A549 (cell line): ENCODE measurements around the gene PIK3R2. TPM values are rescaled to one million over a fixed set of nuclear protein-coding genes. Genes with fewer than 3 reads are reported as not detected.

ENCODE experiments used
- ATAC-seq, 2 experiments: fragments of 200-7000 bp in 1 of 2; fragments of >200 bp in 1 of 2; cut with Nextera tagmentation in 1 of 2; cut with Tn5 transposase in 1 of 2; 3 replicates each; pipeline versions ENCODE4 v1.8.0 to v1.9.1; 2018 to 2020; ENCODE audit warnings: mild to moderate bottlenecking in 1 of 2, moderate library complexity in 1 of 2
- CTCF ChIA-PET: fragments of 300-600 bp; sonication (Branson Sonifier 250); formaldehyde crosslinking; extraction: SDS; loops from one replicate; lab custom pipeline; 2021; ENCODE audit warnings: antibody characterized with exemption, inconsistent platforms; lab: Yijun Ruan, JAX
- POLR2A ChIA-PET: fragments of 350-600 bp; formaldehyde crosslinking; extraction: SDS; loops from one replicate; lab custom pipeline; 2021; ENCODE audit warnings: antibody characterized with exemption, inconsistent platforms; lab: Yijun Ruan, JAX
- DNase-seq, 2 experiments: peaks; one replicate each; pipeline versions ENCODE4 v3.0.0 to v3.0.0-alpha.2; 2011 to 2016; ENCODE audit warnings: low read depth in 1 of 2, low spot score in 1 of 2
- FAIRE-seq: peaks from 2 replicates; lab custom pipeline; 2011; peaks lifted over from hg19 to GRCh38; lab: Jason Lieb, UNC
- H3K27ac ChIP-seq, 2 experiments: fragments of >200 bp; sonication (Bioruptor Twin); formaldehyde crosslinking; 3 replicates each; pipeline ENCODE4 v1.5.1; 2016 to 2017
- H3K4me1 ChIP-seq: fragments of >200 bp; sonication (Bioruptor Twin); formaldehyde crosslinking; 3 replicates; pipeline ENCODE4 v1.6.1; 2016
- H3K4me2 ChIP-seq: fragments of >200 bp; sonication (Bioruptor Twin); formaldehyde crosslinking; 3 replicates; pipeline ENCODE4 v1.6.1; 2016
- H3K4me3 ChIP-seq: fragments of >200 bp; sonication (Bioruptor Twin); formaldehyde crosslinking; 3 replicates; pipeline ENCODE4 v1.5.1; 2016
- H3K9me3 ChIP-seq: fragments of >200 bp; sonication (Bioruptor Twin); formaldehyde crosslinking; 3 replicates; pipeline ENCODE4 v1.6.1; 2016
- CHD2 ChIP-seq: fragments of 150-350 bp; IDR thresholded peaks from 2 replicates; pipeline ENCODE4 v1.6.1; 2014; ENCODE audit warnings: low read length; ENCODE audit not compliant: partially characterized antibody
- CHD4 ChIP-seq: fragments of 200-600 bp; sonication (generic); IDR thresholded peaks from 2 replicates; pipeline ENCODE4 v1.6.1; 2016; ENCODE audit warnings: antibody characterized with exemption, mild to moderate bottlenecking, borderline replicate concordance
- EHMT2 ChIP-seq: fragments of 200-600 bp; sonication (generic); IDR thresholded peaks from 2 replicates; pipeline ENCODE4 v1.6.1; 2016; ENCODE audit warnings: antibody characterized with exemption, low read depth, mild to moderate bottlenecking, moderate library complexity
- EP300 ChIP-seq, 2 experiments: fragments of >200 bp; sonication (Bioruptor Twin); formaldehyde crosslinking; IDR thresholded peaks; 2 replicates in 1 of 2; 3 replicates in 1 of 2; pipeline ENCODE4 v1.6.1; 2016 to 2017
- NFE2L2 ChIP-seq: fragments of 150-350 bp; conservative IDR thresholded peaks from 2 replicates; pipeline ENCODE4 v1.6.1; 2014; ENCODE audit warnings: low read length
- NR3C1 ChIP-seq: fragments of >200 bp; sonication (Bioruptor Twin); formaldehyde crosslinking; IDR thresholded peaks from 3 replicates; pipeline ENCODE4 v1.6.1; 2017
- PHF8 ChIP-seq: fragments of 200-600 bp; sonication (generic); IDR thresholded peaks from 2 replicates; pipeline ENCODE4 v1.6.1; 2016; ENCODE audit warnings: low read depth, mild to moderate bottlenecking, antibody characterized with exemption, moderate library complexity, borderline replicate concordance
- RARB ChIP-seq: fragments of 250-450 bp; sonication (Bioruptor Pico); IDR thresholded peaks from 2 replicates; pipeline ENCODE4 v1.8.0; 2021; ENCODE audit warnings: mild to moderate bottlenecking, moderate library complexity
- RNF2 ChIP-seq: fragments of 200-600 bp; sonication (generic); IDR thresholded peaks from 2 replicates; pipeline ENCODE4 v1.6.1; 2016; ENCODE audit warnings: low read depth, mild to moderate bottlenecking, antibody characterized with exemption, moderate library complexity, borderline replicate concordance
- ZC3H11A ChIP-seq: fragments of 450-650 bp; IDR thresholded peaks from 2 replicates; pipeline ENCODE4 v1.6.1; 2014; ENCODE audit warnings: antibody characterized with exemption, mild to moderate bottlenecking
- ZNF302 ChIP-seq: fragments of 250-450 bp; sonication (Bioruptor Pico); IDR thresholded peaks from 2 replicates; pipeline ENCODE4 v1.9.0; 2021; ENCODE audit warnings: inconsistent platforms, mild to moderate bottlenecking, moderate library complexity
- WGBS: methylation state at CpG from one replicate; pipeline ENCODE4 v1.1.6; 2017; ENCODE audit errors: missing lambda C conversion rate; 5-methylcytosine and 5-hydroxymethylcytosine counted together
- polyA plus RNA-seq, 4 experiments: library from polyadenylated mRNA; depleted of rRNA in 3 of 4; stranded (reverse); fragments of >200 nt; fragmentation: RNase III in 1 of 4; extraction: RNeasy Plus Mini Kit Qiagen cat#74134 plus additional on column Dnase treatment in 1 of 4; gene quantifications; 2 replicates in 3 of 4; 3 replicates in 1 of 4; pipeline ENCODE4 v1.2.3, GENCODE V29; 2011 to 2017
- TF ChIP-seq, protein P1 (sequence below): fragments of >200 bp; sonication (Bioruptor Twin); formaldehyde crosslinking; IDR thresholded peaks from 2 replicates; pipeline ENCODE4 v1.6.1; 2016
- TF ChIP-seq, protein P2 (sequence below): fragments of 450-650 bp; IDR thresholded peaks from 2 replicates; pipeline ENCODE4 v1.6.1; 2014; ENCODE audit warnings: antibody characterized with exemption
- TF ChIP-seq, protein P3 (sequence below): fragments of 200-600 bp; sonication (generic); IDR thresholded peaks from 2 replicates; pipeline ENCODE4 v1.6.1; 2016; ENCODE audit warnings: antibody characterized with exemption, mild to moderate bottlenecking, moderate library complexity

PIK3R2 gene
- polyA plus RNA-seq, 2 of the 4 experiments (the other 2 are of a cell fraction) = 6.7 to 8.3 TPM

DNA sequence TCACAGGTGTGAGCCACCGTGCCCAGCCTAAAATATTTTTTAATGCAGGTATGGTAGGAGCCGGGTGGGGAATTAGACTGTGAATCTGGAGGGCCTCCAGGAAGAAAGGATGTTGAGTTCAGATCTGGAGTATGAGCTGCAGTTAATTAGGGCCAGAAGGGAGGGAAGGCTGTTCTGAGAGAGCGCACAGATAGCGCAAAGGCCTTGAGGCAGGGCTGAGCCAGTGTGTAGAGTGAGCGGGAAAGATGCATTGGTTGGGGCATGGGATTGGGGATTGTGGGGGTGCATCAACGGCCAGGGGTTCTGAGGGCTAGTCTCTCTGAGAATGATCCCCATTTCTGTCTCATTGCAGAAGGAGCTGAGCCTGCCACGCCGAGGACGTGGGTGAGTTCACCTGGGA lies 45.7 kb upstream of the PIK3R2 start:
- no peaks in the 10 kb centered on the region for H3K9me3 ChIP-seq
- no peak overlapping the region for H3K4me2 ChIP-seq
- H3K4me3 ChIP-seq = no peak overlapping the region
- FAIRE-seq (no peak), ATAC-seq (no peak), DNase-seq (no peak)
- peaks cover 22% of the 10 kb centered on the region for H3K4me1 ChIP-seq
- ChIA-PET POLR2A (interaction anchor here (0.6 kb wide), 1 partner anchor 85 kb away, joined by 3 read pairs; no protein-coding TSS in a partner anchor), CTCF (interaction anchor here (2.3 kb wide), 1 partner anchor 44 kb away, joined by 6 read pairs; no protein-coding TSS in a partner anchor)
- no peak for TF ChIP-seq NFE2L2
- no peak for TF ChIP-seq ZC3H11A
- TF ChIP-seq CHD2 = no peak
- TF ChIP-seq ZNF302 (CRISPR knock-in tag) = no peak
- TF ChIP-seq RARB (CRISPR knock-in tag) = no peak
- TF ChIP-seq EP300 (IDR thresholded peaks at IDR 0.05) = no peak
- TF ChIP-seq PHF8 = no peak
- TF ChIP-seq, protein P1, sequence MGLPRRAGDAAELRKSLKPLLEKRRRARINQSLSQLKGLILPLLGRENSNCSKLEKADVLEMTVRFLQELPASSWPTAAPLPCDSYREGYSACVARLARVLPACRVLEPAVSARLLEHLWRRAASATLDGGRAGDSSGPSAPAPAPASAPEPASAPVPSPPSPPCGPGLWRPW = no peak
- TF ChIP-seq EHMT2 = no peak
- TF ChIP-seq RNF2 = no peak
- no peak for TF ChIP-seq NR3C1
- H3K27ac ChIP-seq = no peak overlapping the region
- WGBS = 92% methylated on average over 9 of the region's 9 CpGs

DNA sequence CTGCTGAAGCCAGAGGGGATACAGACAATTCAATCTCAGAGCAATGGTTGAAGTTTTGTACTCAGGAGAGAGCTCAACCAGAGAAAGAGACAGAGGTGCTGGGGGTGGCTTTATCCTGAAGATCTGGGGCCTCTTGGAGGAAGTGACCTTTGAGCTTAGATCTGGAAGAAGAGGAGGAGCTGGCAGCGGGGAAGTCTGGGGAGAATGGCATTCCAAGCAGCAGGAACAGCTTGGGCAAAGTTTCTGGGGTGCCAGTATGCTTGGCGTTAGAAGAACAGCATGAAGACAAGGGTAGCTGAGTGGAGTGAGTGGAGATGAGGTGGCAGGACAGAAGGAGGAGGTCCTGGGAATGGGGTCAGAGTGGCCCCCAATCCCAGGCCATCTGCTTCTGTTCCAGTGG lies 44.1 kb upstream of the PIK3R2 start:
- no peak for FAIRE-seq
- Histone ChIP-seq H3K4me3 (peak overlapping the region; percentile 83; the same call in 2 of the 3 replicates), H3K4me1 (peaks cover 18% of the 10 kb centered on the region), H3K27ac (peak overlapping the region; percentile 78 to 90), H3K9me3 (no peaks in the 10 kb centered on the region), H3K4me2 (peak overlapping the region; percentile 93)
- DNase-seq = no peak
- 25% methylated on average over 2 of the region's 2 CpGs for WGBS
- TF ChIP-seq, protein P2, sequence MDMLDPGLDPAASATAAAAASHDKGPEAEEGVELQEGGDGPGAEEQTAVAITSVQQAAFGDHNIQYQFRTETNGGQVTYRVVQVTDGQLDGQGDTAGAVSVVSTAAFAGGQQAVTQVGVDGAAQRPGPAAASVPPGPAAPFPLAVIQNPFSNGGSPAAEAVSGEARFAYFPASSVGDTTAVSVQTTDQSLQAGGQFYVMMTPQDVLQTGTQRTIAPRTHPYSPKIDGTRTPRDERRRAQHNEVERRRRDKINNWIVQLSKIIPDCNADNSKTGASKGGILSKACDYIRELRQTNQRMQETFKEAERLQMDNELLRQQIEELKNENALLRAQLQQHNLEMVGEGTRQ = no peak
- TF ChIP-seq, protein P3, sequence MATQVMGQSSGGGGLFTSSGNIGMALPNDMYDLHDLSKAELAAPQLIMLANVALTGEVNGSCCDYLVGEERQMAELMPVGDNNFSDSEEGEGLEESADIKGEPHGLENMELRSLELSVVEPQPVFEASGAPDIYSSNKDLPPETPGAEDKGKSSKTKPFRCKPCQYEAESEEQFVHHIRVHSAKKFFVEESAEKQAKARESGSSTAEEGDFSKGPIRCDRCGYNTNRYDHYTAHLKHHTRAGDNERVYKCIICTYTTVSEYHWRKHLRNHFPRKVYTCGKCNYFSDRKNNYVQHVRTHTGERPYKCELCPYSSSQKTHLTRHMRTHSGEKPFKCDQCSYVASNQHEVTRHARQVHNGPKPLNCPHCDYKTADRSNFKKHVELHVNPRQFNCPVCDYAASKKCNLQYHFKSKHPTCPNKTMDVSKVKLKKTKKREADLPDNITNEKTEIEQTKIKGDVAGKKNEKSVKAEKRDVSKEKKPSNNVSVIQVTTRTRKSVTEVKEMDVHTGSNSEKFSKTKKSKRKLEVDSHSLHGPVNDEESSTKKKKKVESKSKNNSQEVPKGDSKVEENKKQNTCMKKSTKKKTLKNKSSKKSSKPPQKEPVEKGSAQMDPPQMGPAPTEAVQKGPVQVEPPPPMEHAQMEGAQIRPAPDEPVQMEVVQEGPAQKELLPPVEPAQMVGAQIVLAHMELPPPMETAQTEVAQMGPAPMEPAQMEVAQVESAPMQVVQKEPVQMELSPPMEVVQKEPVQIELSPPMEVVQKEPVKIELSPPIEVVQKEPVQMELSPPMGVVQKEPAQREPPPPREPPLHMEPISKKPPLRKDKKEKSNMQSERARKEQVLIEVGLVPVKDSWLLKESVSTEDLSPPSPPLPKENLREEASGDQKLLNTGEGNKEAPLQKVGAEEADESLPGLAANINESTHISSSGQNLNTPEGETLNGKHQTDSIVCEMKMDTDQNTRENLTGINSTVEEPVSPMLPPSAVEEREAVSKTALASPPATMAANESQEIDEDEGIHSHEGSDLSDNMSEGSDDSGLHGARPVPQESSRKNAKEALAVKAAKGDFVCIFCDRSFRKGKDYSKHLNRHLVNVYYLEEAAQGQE = no peak
- POLR2A ChIA-PET = interaction anchor here (1.0 kb wide), 1 partner anchor 173 kb away, joined by 4 read pairs; no protein-coding TSS in a partner anchor
- no peak; a peak in 1 of 6 replicates for ATAC-seq
- CTCF ChIA-PET = interaction anchor here (0.6 to 5.4 kb wide), 6 partner anchors 41 to 143 kb away, joined by 3 to 32 read pairs (median 5); no protein-coding TSS in a partner anchor

DNA sequence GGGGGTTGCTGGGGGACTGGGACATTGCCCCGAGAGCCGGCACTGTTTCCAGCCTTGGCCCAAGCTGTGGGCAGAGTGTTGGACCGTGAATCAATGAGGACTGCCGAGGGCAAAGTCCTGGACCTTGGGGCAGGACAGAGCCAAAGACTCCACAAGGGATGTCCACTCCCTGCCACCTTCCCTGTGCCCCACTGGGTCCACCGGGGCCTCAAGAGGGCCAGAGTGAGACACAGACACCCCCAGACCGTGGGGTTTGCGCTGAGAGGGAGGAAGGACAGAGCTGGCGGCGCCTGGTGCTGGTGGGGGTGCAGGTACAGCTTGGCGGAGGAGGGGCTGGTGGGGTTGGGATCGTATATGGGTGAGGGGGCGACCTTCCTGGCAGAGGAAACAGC lies 43.6 kb upstream of the PIK3R2 start:
- POLR2A ChIA-PET = interaction anchor here (0.6 to 1.0 kb wide), 2 partner anchors 131 to 172 kb away, joined by 3 to 4 read pairs; no protein-coding TSS in a partner anchor
- CTCF ChIA-PET = interaction anchor here (1.0 to 5.4 kb wide), 7 partner anchors 19 to 142 kb away, joined by 3 to 32 read pairs (median 6); no protein-coding TSS in a partner anchor
- H3K4me3 ChIP-seq = peak overlapping the region; percentile 83
- no peak for TF ChIP-seq CHD4
- TF ChIP-seq, protein P3 = no peak
- 33% methylated on average over 4 of the region's 12 CpGs for WGBS
- H3K9me3 ChIP-seq = no peaks in the 10 kb centered on the region
- peak overlapping the region; percentile 93 for H3K4me2 ChIP-seq
- FAIRE-seq = no peak
- DNase-seq = no peak
- peaks cover 16% of the 10 kb centered on the region for H3K4me1 ChIP-seq
- H3K27ac ChIP-seq = peak overlapping the region; percentile 78 to 90
- ATAC-seq = peak; percentile 4 to 12; a peak in 4 of 6 replicates
